Colonic mucosa (tissue), 4 donors: ENCODE results near the gene TAS2R8. TPM values are rescaled to one million over a fixed set of nuclear protein-coding genes. Genes with fewer than 3 reads are reported as not detected.

ENCODE experiments used
- DNase-seq: peaks from one replicate; pipeline ENCODE4 v3.0.0-alpha.2; 2020
- H3K27ac ChIP-seq: fragments of 200-600 bp; one replicate; pipeline ENCODE4 v1.8.0; 2021
- H3K27me3 ChIP-seq: fragments of 200-600 bp; one replicate; pipeline ENCODE4 v1.8.0; 2021
- H3K36me3 ChIP-seq: fragments of 200-600 bp; one replicate; pipeline ENCODE4 v1.8.0; 2021
- H3K4me1 ChIP-seq: fragments of 200-600 bp; one replicate; pipeline ENCODE4 v1.8.0; 2021; ENCODE audit warnings: mild to moderate bottlenecking
- H3K4me3 ChIP-seq: fragments of 200-600 bp; one replicate; pipeline ENCODE4 v1.8.0; 2021
- H3K9ac ChIP-seq, 2 donors: one replicate each; pipeline ENCODE4 v1.7.0; 2013; ENCODE audit warnings: control low read depth in 2 of 2, low read depth in 2 of 2, low read length in 2 of 2
- H3K9me3 ChIP-seq: fragments of 200-600 bp; one replicate; pipeline ENCODE4 v1.8.0; 2021
- CTCF ChIP-seq: fragments of 200-600 bp; IDR thresholded peaks from one replicate; pipeline ENCODE4 v1.8.0; 2022; ENCODE audit warnings: antibody characterized with exemption, mild to moderate bottlenecking
- intact Hi-C: fragments of 100-400 bp; cut with DNase I; formaldehyde crosslinking; loops from one replicate; pipeline ENCODE4 v1.14.1; 2022
- total RNA-seq, 2 donors: library from RNA; stranded (reverse); fragmentation: NEBNext Ultra II Directional in 1 of 2; extraction: Animal tissue kit (Norgen Biotek cat#: 25700) in 1 of 2; gene quantifications; one replicate each; pipeline ENCODE4 v1.2.1, GENCODE V29; 2021
- donor health status: healthy.
- donor health status: DM: no; HTN: no; CAD: no.
- donor health status: DM: no; HTN: no; CAD: no.

The TAS2R8 gene
- total RNA-seq, result not detected

GRCh38 chr12:10807186-10807585 is at the start of gene TAS2R8:
TAS2R8 (minus strand) TSS chr12:10807286; CDS start chr12:10806980, 306 bp downstream.
- Histone ChIP-seq H3K9ac (no peak within 1 kb of the TSS), H3K4me1 (no peaks in the 10 kb centered on the region), H3K27me3 (no peaks in the 10 kb centered on the region), H3K4me3 (no peak within 1 kb of the TSS), H3K27ac (no peak within 1 kb of the TSS), H3K9me3 (no peaks in the 10 kb centered on the region), H3K36me3 (no peaks in the 10 kb centered on the region)
- DNase-seq, result no peak
- intact Hi-C loops, result no loop called here
- no peak for TF ChIP-seq CTCF

GRCh38 chr12:10855807-10856206 is 48.7 kb upstream of the TAS2R8 start:
- H3K4me3 ChIP-seq, result no peak overlapping the region
- H3K9me3 ChIP-seq, result no peaks in the 10 kb centered on the region
- no peak for TF ChIP-seq CTCF
- H3K27ac ChIP-seq, result no peak overlapping the region
- no peaks in the 10 kb centered on the region for H3K4me1 ChIP-seq
- no peak overlapping the region for H3K9ac ChIP-seq
- no peak for DNase-seq
- H3K36me3 ChIP-seq, result no peaks in the 10 kb centered on the region
- intact Hi-C loops, result no loop called here
- H3K27me3 ChIP-seq, result no peaks in the 10 kb centered on the region

DNA sequence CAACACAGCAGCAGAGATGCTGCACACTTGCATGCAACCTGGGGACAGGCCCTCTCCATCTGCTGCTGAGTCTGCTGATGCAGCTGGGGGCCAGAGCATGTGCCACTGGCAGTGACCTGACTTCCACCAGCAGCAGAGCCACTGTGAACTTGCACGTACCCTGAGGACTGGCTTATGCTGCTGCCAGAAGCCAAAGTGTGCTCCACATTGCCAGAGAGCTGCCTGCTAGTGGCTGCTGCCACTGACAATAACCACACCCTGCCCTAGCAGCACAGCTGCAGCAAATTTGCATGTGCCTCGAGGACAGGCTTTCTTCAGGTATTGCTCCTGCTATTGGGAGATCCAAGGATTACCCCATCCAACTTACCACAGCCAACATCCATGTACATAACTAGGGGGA is 46.7 kb upstream of the TAS2R8 start:
- no peak for DNase-seq
- no peaks in the 10 kb centered on the region for H3K27me3 ChIP-seq
- TF ChIP-seq CTCF, result no peak
- H3K4me3 ChIP-seq, result no peak overlapping the region
- H3K4me1 ChIP-seq, result no peaks in the 10 kb centered on the region
- no peak overlapping the region for H3K9ac ChIP-seq
- no peaks in the 10 kb centered on the region for H3K9me3 ChIP-seq
- H3K27ac ChIP-seq, result no peak overlapping the region
- intact Hi-C loops, result no loop called here
- no peaks in the 10 kb centered on the region for H3K36me3 ChIP-seq

DNA sequence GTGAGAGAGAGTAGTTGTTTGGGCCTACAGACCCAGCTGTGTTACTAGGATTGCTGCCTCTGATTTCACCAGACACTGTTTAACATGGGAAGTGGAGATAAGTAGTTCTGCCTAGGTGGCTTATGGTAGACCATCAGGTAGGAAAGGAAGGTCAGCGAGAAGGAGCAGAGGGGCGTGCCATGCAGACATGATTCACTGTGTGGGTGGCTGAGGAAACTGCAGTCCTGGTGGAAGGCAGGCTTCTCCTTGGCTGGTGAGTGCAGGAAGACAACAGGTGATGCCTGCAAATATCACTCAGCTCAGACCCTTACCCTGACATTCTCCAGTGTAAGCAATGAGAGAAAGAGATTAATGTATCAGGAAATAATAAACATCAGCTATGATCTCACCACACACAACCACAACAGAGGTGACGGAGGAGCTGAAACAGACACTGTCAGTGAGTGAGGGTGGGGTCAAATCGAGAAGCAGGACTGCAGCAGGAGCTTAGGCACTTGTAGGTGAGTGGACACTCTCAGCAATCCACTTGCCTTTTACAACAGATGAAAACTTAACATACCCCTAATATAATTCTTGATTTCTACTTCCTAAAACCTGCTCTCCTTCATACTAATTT is 44.3 kb upstream of the TAS2R8 start:
- no peak overlapping the region for H3K4me3 ChIP-seq
- H3K27ac ChIP-seq, result no peak overlapping the region
- H3K4me1 ChIP-seq, result no peaks in the 10 kb centered on the region
- intact Hi-C loops, result no loop called here
- H3K36me3 ChIP-seq, result no peaks in the 10 kb centered on the region
- no peak for TF ChIP-seq CTCF
- DNase-seq, result no peak
- H3K9ac ChIP-seq, result no peak overlapping the region
- no peaks in the 10 kb centered on the region for H3K27me3 ChIP-seq
- H3K9me3 ChIP-seq, result no peaks in the 10 kb centered on the region

- DNase-seq, result no peak
- TF ChIP-seq CTCF, result no peak
- no peaks in the 10 kb centered on the region for H3K36me3 ChIP-seq
- no peaks in the 10 kb centered on the region for H3K27me3 ChIP-seq
- H3K9ac ChIP-seq, result no peak within 1 kb of the TSS
- H3K9me3 ChIP-seq, result no peaks in the 10 kb centered on the region
- H3K27ac ChIP-seq, result no peak within 1 kb of the TSS
- H3K4me3 ChIP-seq, result no peak within 1 kb of the TSS
- H3K4me1 ChIP-seq, result no peaks in the 10 kb centered on the region
- intact Hi-C loops, result no loop called here
These were observed 42.4 kb upstream of the TAS2R8 start, which contains the start of gene PRR4 for GRCh38 chr12:10849425-10849878. PRR4 (minus strand) TSS chr12:10849475; CDS start chr12:10849437, 38 bp downstream.
